DLD1 (cell line): Measurements from ENCODE around the gene ANKFN1.
"Not testable (repeated sequence)": the region's sequence is repeated elsewhere in the genome, so short reads cannot be mapped to it uniquely, and the experiment has no call there.

Experiments used
- in situ Hi-C: cut with HindIII; loops from 2 replicates; pipeline ENCODE4 v1.10.0; 2017; ENCODE audit warnings: low sequenced_read_pairs

Gene ANKFN1

DNA sequence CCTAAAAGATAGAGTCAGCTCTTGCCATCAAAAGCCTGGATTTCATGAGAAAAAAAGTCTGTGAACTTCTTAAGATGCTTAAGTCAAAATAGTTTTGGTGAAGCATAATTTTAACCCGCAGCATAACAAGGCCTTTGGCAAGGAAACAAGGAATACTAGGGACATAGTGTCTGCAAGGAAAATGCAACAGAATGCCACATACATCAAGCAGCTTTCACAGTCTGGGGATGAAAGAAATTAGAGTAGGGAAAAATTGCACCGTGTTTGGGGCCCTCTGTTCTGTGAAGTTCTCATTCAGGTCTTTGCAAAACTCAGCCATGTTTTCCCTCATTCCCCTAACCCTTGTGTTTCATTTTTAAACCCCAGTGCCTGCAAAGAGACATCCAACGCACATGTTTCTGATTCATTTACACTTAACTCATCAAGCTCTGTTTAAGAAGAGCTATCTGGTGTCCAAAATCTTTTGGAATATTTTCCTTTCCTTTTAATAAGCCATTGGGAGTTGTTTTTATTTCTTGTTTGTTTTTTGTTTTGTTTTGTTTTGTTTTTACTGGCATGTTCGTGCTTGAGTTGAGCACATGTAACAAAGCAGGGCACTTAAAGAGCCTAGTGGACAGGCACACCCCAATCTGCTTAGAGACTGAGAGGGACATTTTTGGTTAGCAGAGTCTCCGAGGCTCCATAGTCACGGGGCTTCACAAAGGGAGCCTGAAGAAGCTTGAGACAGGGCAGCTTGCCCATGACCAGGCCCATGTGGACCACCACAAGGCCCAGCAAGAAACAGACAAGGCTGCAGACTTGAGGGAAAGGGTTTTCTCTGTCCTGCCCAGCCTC is 116.5 kb downstream of the ANKFN1 start:
- in situ Hi-C loops = no loop called here

DNA sequence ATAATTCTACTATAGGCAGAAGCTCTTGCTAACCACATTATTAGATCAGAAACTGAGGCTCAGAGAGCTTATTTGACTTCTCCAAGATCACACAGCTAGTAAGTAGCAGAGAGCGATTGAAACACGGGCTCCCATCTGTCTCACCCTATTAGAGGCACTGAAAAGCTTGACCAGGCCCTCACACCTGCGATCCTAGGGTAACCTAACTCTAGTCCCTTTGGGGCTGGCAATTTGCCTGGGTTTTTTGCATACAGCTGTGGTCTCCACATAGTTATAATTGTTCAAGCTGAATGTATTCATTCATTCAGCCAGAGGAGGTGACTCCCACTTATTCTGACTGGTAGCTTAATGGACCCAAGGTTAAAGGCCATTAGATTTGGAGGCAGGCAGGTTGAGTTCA is 121.2 kb downstream of the ANKFN1 start:
- in situ Hi-C loops = no loop called here

DNA sequence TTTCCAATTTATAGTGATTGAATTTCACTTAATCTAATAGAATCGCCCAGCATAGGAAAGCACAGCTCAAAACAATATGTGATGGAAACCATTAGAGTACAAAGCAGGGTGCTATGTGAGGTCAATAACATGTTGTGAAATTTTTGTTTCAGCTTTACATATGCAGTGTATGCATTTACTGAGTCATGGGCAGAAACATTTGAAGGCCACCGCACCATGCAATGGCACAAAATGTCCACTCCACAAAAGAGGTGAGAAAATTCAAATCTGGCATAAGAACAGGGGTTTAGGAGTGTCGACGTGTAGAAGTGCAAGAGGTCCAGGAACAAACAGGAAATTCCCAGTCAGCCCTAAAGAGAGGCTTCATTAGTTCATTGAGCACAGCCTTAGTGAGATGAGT is 131.2 kb downstream of the ANKFN1 start:
- in situ Hi-C loops = no loop called here

DNA sequence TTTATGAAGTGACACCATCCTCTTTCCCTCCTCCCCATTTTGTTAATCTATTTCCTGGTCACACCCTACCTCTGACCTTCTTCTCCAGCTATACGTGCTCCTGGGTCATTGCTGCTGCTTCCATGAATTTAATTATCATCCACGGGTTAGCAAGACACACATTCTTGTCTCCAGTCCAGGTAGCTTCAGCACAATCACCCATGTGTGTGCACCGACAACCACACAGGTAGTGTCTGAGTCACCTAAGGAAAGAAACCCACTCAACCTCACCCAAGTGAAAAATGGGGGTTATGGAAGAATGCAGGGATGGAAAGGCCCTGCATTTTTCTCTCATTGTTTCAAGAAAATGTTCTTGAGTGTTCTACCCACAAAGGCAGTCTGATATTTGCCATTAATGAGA is 135.5 kb downstream of the ANKFN1 start:
- in situ Hi-C loops = not testable (repeated sequence)

DNA sequence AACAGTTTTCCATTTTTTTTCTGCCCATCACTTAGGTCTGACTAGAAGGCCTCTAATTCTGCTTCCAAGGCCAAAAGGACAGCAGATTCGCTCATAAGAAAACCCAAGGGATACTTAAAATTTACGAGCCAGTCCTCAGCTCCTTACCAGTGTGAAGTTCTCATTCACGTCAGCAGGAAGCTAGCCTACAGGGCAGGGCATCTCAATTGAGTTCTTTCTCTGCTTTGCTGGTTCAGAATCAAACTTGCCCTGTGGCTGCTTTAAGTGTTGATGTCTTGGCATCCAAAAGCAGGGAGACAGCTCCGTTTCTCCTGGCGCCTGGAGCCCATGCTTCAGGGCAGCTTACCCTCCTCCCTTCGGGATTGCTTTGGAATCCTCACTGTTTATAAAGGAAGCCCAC is 136.0 kb downstream of the ANKFN1 start:
- in situ Hi-C loops = no loop called here

DNA sequence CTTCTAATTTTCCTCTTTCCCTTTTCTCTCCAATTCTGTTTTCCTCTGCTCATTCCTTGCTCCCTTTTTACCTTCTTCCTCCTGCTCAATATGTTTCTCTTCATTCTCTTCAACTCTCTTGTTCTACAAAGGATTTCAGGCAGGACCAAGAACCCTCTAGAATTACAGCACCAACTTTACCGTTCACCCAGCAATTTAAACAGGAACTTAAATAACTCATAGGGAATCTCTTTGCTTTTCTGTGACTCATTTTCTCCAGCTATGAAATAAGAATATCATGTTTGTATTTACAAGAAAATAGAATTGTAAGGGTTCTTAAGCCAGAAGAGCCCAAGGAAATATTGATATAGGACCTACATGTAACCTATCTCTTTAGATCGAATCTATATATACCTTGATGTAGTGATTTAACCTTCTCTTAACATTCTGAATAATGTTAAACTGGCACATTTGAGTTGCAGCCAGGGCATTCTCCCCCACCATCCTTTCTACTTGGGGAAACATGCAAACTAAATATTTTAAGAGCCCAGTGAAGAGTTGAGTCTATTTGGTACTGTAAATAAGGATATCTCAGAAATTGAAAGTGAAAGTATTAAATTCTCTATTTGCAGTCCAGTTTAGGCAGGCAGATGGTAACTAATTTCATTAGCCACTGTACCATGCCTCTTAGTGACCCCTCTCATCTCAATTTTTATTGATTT is 137.0 kb downstream of the ANKFN1 start:
- in situ Hi-C loops = no loop called here

DNA sequence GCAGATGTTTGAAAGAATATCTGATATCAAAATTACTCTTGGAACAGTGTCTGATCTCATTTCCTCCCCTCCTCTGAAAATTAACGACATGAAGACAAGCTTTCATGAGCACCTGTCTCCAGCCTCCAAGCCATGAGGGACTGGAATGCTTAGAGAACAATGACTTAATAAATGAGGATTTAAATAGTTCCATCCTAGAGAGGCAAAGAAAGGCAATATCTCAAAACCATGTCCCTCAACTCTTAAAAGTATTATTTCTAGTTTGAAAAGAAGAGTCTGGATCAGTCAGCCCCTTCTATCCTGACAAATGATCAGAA is 137.5 kb downstream of the ANKFN1 start:
- in situ Hi-C loops = no loop called here

DNA sequence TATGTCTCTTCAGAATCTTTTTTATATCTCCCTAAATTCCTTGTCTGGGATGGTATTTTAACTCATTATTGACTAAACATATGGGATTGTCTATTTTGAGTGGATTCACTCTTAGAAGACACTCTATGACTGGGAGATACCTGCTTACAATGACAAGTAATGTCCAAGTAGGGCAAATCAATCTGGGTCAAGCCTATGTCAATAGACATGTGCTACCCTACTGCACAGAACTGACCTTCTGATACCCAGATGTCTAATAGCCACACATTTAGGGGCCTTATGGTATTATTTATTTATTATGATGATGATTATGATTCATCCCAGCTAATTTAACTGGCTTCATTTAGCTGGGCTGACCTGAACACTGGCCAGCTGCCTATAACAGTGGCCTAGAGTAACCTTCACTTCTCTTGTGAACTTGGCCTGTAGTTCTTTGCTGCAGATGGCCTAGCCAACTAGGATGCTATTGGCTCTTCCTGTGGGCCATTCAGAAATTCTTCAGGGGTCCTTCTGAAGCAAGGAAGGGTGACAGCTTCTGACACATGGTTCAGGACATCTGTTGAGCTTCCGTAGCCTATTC is 138.0 kb downstream of the ANKFN1 start:
- in situ Hi-C loops = no loop called here

DNA sequence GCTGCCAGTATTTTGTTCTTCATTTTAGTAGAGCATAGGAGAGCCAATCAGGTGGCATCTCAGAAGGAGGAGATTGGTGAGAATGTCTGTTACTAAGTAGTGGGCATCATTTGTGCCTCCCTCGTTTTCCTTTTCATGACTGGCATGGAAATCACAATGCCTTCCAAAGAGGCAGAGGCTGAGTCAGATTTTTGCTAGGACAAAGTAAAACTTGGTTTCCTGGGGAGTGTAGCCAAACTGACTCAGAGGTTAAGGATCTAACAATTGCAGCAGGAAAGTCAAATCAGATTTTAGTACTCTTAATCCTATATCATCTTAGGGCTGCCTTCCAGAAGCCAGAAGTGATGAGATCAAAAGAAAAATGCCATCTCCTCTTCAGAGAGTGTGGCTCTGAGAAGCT is 138.7 kb downstream of the ANKFN1 start:
- in situ Hi-C loops = no loop called here

DNA sequence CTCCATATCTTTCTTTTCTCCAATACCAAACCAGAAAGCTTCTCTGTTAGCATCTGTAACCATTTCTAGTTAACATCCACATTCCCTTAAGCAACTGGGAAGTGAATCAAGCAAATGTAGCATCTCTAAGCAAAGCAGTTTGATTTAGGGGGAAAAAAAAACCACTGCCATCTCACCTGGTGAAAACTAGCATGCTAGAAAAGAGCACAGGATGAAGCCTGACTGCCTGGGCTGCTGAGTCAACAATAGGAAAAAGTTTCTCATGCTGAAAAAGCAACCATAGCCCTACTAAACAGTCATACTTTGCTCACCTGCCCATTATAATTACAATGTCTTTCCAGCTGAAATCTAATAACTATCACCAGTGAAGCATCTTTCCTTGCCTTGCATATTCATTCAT is 139.3 kb downstream of the ANKFN1 start:
- in situ Hi-C loops = no loop called here

DNA sequence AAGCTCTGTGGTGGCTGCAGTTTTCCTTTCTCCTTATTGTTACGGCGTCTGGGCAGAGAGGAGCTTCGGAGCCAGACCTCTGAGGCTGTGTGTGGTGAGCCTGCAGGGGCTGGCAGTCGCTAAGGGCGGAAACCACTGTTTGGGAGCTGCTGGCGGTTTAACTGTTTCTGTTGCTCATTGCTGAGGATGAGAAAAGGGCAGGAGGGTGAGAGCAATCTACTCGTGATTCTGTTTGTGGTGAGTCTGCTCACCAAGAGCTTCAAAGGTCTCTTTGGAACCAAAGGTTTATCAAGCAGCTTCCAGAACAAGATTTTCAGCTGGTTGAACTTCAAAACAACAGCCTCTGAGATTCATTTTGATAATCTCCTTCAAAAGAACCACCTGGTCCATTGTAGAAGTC is 143.9 kb downstream of the ANKFN1 start:
- in situ Hi-C loops = no loop called here

DNA sequence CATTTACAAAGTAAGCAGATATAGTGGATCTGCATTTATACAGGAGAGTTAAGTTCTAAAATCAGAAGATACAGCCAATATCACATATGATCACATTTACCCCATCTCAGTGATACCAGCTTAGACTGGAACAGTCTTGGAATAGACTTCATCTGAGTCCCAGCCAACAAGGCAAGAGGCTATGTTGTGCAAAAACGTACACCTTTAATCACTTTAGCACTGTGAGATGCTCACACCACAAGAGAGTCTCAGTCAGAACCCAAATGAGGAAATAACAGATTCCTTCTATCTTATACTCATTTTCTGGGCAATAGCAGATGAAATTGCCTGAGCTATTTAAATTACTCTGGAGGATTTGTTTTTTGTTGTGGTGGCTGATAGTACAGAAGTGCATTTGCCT is 145.6 kb downstream of the ANKFN1 start:
- in situ Hi-C loops = no loop called here

DNA sequence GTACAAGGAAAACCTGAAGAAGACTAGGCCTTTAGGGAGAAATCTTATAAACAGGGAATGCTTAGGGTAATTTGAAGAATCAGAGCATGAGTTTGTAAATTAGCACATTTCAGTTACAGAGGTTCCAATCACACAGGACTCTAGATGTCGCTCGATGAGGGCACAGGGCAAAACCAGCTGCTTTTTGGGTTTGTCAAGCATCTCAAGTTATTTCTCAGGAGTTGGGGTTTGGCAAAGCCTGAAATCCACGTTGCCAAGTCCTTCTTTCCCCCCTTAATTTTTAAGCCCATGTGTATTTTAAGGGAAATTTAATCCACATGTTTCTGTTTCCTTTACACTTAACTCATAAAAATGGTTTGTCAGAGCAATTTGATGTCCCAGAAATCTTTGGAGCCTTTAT is 146.9 kb downstream of the ANKFN1 start:
- in situ Hi-C loops = no loop called here

DNA sequence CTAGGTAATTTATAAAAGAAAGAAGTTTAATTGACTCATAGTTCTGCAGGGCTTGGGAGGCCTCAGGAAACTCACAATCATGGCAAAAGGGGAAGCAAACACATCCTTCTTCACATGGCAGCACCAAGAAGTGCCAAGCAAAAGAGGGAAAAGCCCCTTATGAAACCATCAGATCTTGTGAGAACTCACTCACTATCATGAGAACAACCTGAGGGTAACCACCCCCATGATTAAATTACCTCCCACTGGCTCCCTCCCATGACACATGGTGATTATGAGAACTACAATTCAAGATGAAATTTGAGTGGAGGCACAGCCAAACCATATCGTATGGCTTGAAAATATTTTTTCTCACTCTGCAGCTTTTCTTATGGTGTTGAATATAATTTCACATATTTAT is 151.7 kb downstream of the ANKFN1 start:
- in situ Hi-C loops = no loop called here

DNA sequence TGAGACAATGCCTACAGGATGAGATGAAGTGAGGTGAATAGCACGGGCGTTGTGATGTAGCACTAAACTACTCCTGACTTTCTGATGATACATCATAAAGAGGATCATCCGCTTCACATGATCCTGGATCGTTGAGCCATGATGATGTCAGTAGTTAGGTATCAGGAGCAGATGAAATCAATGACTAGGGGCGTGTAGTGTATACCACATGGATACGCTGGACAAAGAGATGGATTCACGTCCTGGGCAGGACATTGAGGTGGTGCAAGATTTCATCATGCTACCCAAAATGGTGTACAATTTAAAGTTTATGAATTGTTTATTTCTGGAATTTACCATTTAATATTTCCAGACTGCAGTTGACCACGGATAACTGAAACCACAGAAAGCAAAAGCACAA is 156.6 kb downstream of the ANKFN1 start:
- in situ Hi-C loops = no loop called here

DNA sequence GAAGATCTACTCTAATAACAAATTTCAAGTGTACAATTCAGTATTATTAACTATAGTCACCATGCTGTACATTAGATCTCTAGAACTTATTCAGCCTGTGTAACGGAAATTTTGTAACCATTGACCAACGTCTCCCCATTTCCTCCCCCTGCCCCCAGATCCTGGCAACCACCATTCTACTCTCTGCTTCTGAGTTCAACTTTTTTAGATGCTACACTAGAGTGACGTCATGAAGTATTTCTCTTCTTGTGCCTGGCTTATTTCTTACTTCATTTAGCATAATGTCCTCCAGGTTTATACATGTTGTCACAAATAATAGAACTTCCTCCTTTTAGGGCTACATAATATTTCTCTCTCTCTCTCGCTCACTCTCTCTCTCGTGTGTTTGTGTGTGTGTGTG is 157.5 kb downstream of the ANKFN1 start:
- in situ Hi-C loops = no loop called here

DNA sequence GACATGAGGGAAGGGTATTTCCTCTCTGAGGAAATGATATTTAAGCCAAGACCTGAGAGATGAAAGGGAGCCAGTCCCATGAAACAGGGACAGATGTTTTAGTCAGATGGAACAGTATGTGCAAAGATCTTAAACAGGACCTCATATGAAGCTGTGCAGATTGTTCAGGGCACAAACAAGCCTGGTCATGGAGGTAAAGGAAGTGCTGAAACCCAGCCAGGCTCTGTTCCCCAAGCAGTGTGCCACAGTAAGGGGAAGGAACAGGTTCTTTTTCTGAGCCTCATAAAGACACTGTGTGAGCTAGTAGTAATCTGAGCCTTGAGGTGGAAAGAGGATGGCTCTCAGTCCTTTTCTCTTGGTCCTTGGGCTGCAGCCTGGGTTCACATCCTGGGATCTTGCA is 159.9 kb downstream of the ANKFN1 start:
- in situ Hi-C loops = no loop called here

DNA sequence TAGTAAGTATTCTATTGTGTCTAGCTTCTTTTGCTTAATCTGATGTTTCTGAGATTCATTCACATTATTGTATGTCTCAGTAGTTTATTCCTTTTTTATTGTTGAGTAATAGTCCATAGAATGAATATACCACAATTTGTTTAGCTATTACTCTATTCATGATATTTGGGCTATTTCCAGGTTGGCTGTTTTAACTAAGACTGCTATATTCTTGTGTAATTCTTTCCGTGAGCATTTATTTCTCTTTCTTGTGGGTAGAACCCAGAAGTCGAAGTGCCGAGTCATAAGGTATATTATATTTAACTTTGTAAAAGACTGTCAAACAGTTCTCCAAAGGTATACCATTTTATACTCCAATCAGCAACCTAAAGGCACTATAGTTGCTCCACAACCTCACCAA is 160.8 kb downstream of the ANKFN1 start:
- in situ Hi-C loops = no loop called here

DNA sequence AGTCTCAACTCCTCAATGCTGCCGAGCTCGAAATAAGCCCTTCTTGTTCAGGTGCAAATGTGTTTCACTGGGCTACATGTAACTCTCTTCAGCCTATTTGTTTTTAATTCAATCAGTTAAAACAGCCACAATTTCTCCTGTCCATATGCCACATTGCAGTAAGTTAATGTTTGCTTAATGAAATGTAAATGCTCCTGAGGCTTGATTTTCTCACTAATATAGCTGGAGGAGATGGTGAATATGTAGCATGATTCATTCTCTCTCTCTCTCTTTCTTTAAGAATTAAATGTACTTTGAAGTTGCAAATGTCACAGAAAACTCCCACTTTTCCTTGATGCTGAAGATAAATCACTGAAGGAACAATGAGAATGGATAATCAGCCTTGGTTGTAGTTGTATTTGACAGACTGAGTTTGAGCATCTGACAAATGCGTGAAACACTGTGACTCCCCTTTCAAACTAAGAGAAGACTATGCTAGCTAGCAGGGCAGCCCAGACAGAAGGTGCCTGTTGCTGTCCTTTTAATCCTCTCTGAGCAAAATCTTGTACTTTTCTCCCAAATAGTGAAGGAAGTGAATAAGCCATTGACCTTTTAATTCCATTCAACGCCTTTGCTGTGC is 161.8 kb downstream of the ANKFN1 start:
- in situ Hi-C loops = no loop called here

DNA sequence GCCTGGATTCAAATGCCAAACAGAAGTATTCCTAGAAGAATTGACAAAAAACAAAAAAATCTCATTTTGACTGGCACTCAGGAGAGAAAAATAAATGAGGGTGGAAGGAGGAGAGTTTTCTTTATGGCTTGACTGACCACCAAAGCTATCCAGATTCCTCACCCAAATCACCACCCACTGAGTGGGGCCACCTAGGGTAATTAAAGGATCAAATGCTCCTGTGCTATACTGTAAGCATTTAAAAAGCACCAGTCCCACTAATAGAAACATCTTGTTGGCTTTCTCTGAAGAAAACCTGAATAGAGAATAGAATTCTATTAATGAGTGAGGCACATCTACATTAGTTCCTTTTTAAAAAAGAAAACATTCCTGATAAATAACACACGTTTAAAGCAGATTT is 163.3 kb downstream of the ANKFN1 start:
- in situ Hi-C loops = no loop called here

DNA sequence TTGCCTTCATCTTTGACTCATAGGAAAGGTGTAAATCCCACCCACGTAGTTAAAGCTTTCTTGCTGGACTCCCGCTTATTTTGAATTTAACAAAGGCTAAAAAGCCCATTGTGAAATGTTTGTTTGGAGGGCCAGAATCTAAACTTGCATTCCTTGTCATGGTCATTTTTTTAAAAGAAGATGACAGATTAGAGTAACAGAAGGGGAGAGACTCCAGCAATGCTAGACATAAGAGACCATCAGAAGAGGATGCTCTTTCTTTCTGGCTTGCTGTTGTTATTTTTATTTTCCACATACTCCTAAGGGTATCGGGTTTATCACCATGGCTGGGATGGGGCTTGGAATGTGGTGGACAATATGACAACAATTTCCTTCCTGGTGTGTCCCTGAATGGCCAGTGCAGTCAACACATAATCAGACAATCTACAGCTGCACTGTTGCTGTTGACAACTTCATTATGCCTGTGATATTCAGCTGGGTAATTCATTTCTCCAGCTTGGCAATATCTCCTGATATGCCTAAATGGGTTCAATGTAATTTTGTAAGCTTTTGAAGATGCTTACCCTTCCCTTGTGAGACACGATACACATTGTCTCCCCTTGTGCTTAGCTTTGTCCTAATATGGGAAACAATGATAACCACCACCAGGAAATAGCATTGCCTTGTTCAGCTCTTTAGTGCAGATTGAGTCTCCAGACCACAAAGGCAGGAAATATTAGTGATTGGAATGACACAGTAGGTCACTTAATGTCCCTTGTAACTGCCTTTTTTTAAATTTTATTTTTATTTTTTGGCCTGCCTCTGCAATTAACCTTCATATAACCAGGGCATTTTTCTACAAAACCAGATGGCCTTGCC is 164.3 kb downstream of the ANKFN1 start:
- in situ Hi-C loops = no loop called here
